ENCODE results near the gene AGBL1. TPM values are rescaled to one million over a fixed set of nuclear protein-coding genes. Genes with fewer than 3 reads are reported as not detected.

Gene AGBL1
- total RNA-seq, 1 donor from 2014 or later, result not detected

- H3K36me3 Mint-ChIP-seq (ENCODE audit: unreplicated experiment), result no peaks in the 10 kb centered on the region
- H3K9me3 Mint-ChIP-seq (ENCODE audit: unreplicated experiment), result peaks cover 24% of the 10 kb centered on the region
- TF ChIP-seq CTCF (IDR thresholded peaks at IDR 0.05), result no peak
- no peaks in the 10 kb centered on the region for H3K27me3 Mint-ChIP-seq (ENCODE audit: unreplicated experiment)
- no peak overlapping the region for H3K4me3 Mint-ChIP-seq (ENCODE audit: unreplicated experiment)
- DNase-seq (ENCODE audit: extremely low spot score, unreplicated experiment), result no peak
- no peaks in the 10 kb centered on the region for H3K4me1 Mint-ChIP-seq (ENCODE audit: unreplicated experiment)
- H3K27ac Mint-ChIP-seq (ENCODE audit: unreplicated experiment), result no peak overlapping the region
Observed at GRCh38 chr15:86311568-86312280, 232.1 kb downstream of the AGBL1 start.

GRCh38 chr15:86312486-86312885 lies 232.8 kb downstream of the AGBL1 start:
- Mint-ChIP-seq H3K9me3 (ENCODE audit: unreplicated experiment) (peaks cover 29% of the 10 kb centered on the region), H3K4me1 (ENCODE audit: unreplicated experiment) (no peaks in the 10 kb centered on the region), H3K27me3 (ENCODE audit: unreplicated experiment) (no peaks in the 10 kb centered on the region), H3K36me3 (ENCODE audit: unreplicated experiment) (no peaks in the 10 kb centered on the region), H3K4me3 (ENCODE audit: unreplicated experiment) (no peak overlapping the region), H3K27ac (ENCODE audit: unreplicated experiment) (no peak overlapping the region)
- TF ChIP-seq CTCF (IDR thresholded peaks at IDR 0.05), result no peak
- no peak for DNase-seq (ENCODE audit: extremely low spot score, unreplicated experiment)

- no peak overlapping the region for H3K27ac Mint-ChIP-seq (ENCODE audit: unreplicated experiment)
- no peak overlapping the region for H3K4me3 Mint-ChIP-seq (ENCODE audit: unreplicated experiment)
- no peak for DNase-seq (ENCODE audit: extremely low spot score, unreplicated experiment)
- H3K4me1 Mint-ChIP-seq (ENCODE audit: unreplicated experiment), result no peaks in the 10 kb centered on the region
- H3K36me3 Mint-ChIP-seq (ENCODE audit: unreplicated experiment), result no peaks in the 10 kb centered on the region
- no peak for TF ChIP-seq CTCF (IDR thresholded peaks at IDR 0.05)
- H3K27me3 Mint-ChIP-seq (ENCODE audit: unreplicated experiment), result no peaks in the 10 kb centered on the region
- H3K9me3 Mint-ChIP-seq (ENCODE audit: unreplicated experiment), result peaks cover 32% of the 10 kb centered on the region
Observed at GRCh38 chr15:86316216-86316615, 236.5 kb downstream of the AGBL1 start.

GRCh38 chr15:86316726-86317383 lies 237.2 kb downstream of the AGBL1 start:
- no peaks in the 10 kb centered on the region for H3K4me1 Mint-ChIP-seq (ENCODE audit: unreplicated experiment)
- H3K9me3 Mint-ChIP-seq (ENCODE audit: unreplicated experiment), result peaks cover 27% of the 10 kb centered on the region
- DNase-seq (ENCODE audit: extremely low spot score, unreplicated experiment), result no peak
- no peaks in the 10 kb centered on the region for H3K36me3 Mint-ChIP-seq (ENCODE audit: unreplicated experiment)
- H3K4me3 Mint-ChIP-seq (ENCODE audit: unreplicated experiment), result no peak overlapping the region
- no peaks in the 10 kb centered on the region for H3K27me3 Mint-ChIP-seq (ENCODE audit: unreplicated experiment)
- no peak for TF ChIP-seq CTCF (IDR thresholded peaks at IDR 0.05)
- no peak overlapping the region for H3K27ac Mint-ChIP-seq (ENCODE audit: unreplicated experiment)

- no peaks in the 10 kb centered on the region for H3K27me3 Mint-ChIP-seq (ENCODE audit: unreplicated experiment)
- no peak for TF ChIP-seq CTCF (IDR thresholded peaks at IDR 0.05)
Observed at GRCh38 chr15:86317384-86317740, 237.7 kb downstream of the AGBL1 start.

More at GRCh38 chr15:86317384-86317740, 237.7 kb downstream of the AGBL1 start:
- Mint-ChIP-seq H3K27ac (ENCODE audit: unreplicated experiment) (no peak overlapping the region), H3K36me3 (ENCODE audit: unreplicated experiment) (no peaks in the 10 kb centered on the region), H3K4me3 (ENCODE audit: unreplicated experiment) (no peak overlapping the region), H3K4me1 (ENCODE audit: unreplicated experiment) (no peaks in the 10 kb centered on the region), H3K9me3 (ENCODE audit: unreplicated experiment) (peaks cover 27% of the 10 kb centered on the region)
- no peak for DNase-seq (ENCODE audit: extremely low spot score, unreplicated experiment)

Measured in osteocyte (in vitro differentiated cells).